SK-N-SH (cell line): Measurements from ENCODE around the gene FUT9. TPM values are rescaled to one million over a fixed set of nuclear protein-coding genes. Genes with fewer than 3 reads are reported as not detected.

ENCODE experiments used
- CTCF ChIA-PET: fragments of 300-600, 350-600 bp; formaldehyde crosslinking; extraction: SDS; loops from one replicate; lab custom pipeline; 2021; lab: Yijun Ruan, JAX
- POLR2A ChIA-PET: fragments of 350-600 bp; sonication (Branson Sonifier 250); formaldehyde crosslinking; extraction: SDS; loops from one replicate; lab custom pipeline; 2020; ENCODE audit warnings: antibody characterized with exemption, inconsistent platforms; lab: Yijun Ruan, JAX
- DNase-seq: peaks from one replicate; pipeline ENCODE4 v3.0.0; 2012
- H2AFZ ChIP-seq: fragments of 200-600 bp; sonication (generic); 2 replicates; pipeline ENCODE4 v1.8.1; 2016; ENCODE audit warnings: antibody characterized with exemption, mild to moderate bottlenecking, low read depth
- H3F3A ChIP-seq: fragments of 200-600 bp; sonication (generic); replicated peaks from 2 replicates; pipeline ENCODE3; 2016; ENCODE audit warnings: antibody characterized with exemption, mild to moderate bottlenecking; ENCODE audit not compliant: insufficient read depth
- H3K27ac ChIP-seq, 2 experiments: fragments of 200-500 bp in 1 of 2; fragments of 200-600 bp in 1 of 2; sonication (Bioruptor generic) in 1 of 2; sonication (generic), shearing (Covaris generic) in 1 of 2; 2 replicates each; pipeline versions ENCODE4 v1.5.1 to v1.6.1; 2014 to 2016; ENCODE audit warnings: low read depth in 2 of 2, inconsistent platforms in 1 of 2, low read length in 1 of 2, mild to moderate bottlenecking in 1 of 2, mixed read lengths in 1 of 2
- H3K27me3 ChIP-seq: fragments of 200-600 bp; sonication (generic), shearing (Covaris generic); 2 replicates; pipeline ENCODE4 v1.6.1; 2016; ENCODE audit warnings: mixed run types; ENCODE audit not compliant: insufficient read depth
- H3K36me3 ChIP-seq, 2 experiments: fragments of 200-500 bp in 1 of 2; fragments of 200-600 bp in 1 of 2; sonication (Bioruptor generic) in 1 of 2; sonication (generic) in 1 of 2; replicated peaks in 1 of 2; 2 replicates each; pipeline versions ENCODE3 to v1.5.1; 2014 to 2016; ENCODE audit warnings: low read length in 1 of 2, mild to moderate bottlenecking in 1 of 2; ENCODE audit not compliant: insufficient read depth in 2 of 2, control insufficient read depth in 1 of 2
- H3K4me1 ChIP-seq, 2 experiments: fragments of 200-500 bp in 1 of 2; fragments of 200-600 bp in 1 of 2; sonication (Bioruptor generic) in 1 of 2; sonication (generic), shearing (Covaris generic) in 1 of 2; 2 replicates each; pipeline versions ENCODE4 v1.5.1 to v1.6.1; 2014 to 2016; ENCODE audit warnings: low read depth in 1 of 2, low read length in 1 of 2, mixed run types in 1 of 2; ENCODE audit not compliant: insufficient read depth in 2 of 2, control insufficient read depth in 1 of 2
- H3K4me2 ChIP-seq: fragments of 200-600 bp; sonication (generic), shearing (Covaris generic); 2 replicates; pipeline ENCODE4 v1.6.1; 2017; ENCODE audit warnings: mixed run types
- H3K4me3 ChIP-seq, 2 experiments: fragments of 200-500 bp in 1 of 2; fragments of 200-600 bp in 1 of 2; sonication (Bioruptor generic) in 1 of 2; sonication (generic), shearing (Covaris generic) in 1 of 2; 2 replicates each; pipeline versions ENCODE4 v1.5.1 to v1.8.1; 2014 to 2016; ENCODE audit warnings: low read depth in 2 of 2, inconsistent platforms in 1 of 2, low read length in 1 of 2, mild to moderate bottlenecking in 1 of 2, mixed read lengths in 1 of 2, moderate library complexity in 1 of 2
- H3K79me2 ChIP-seq: fragments of 200-600 bp; sonication (generic); 2 replicates; pipeline ENCODE4 v1.8.1; 2017; ENCODE audit warnings: mild to moderate bottlenecking; ENCODE audit not compliant: insufficient read depth
- H3K9ac ChIP-seq: fragments of 200-600 bp; sonication (generic); 2 replicates; pipeline ENCODE4 v1.6.1; 2017; ENCODE audit warnings: mixed run types
- H3K9me2 ChIP-seq: fragments of 200-600 bp; sonication (generic); 2 replicates; pipeline ENCODE4 v1.6.1; 2017; ENCODE audit warnings: mixed run types
- H3K9me3 ChIP-seq: fragments of 200-600 bp; sonication (generic); 2 replicates; pipeline ENCODE4 v1.6.1; 2017; ENCODE audit warnings: mixed run types, mild to moderate bottlenecking, moderate library complexity
- H4K20me1 ChIP-seq: fragments of 200-600 bp; sonication (generic); 2 replicates; pipeline ENCODE4 v1.6.1; 2017; ENCODE audit warnings: mild to moderate bottlenecking, mixed run types; ENCODE audit not compliant: insufficient read depth
- ELF1 ChIP-seq: IDR thresholded peaks from 2 replicates; pipeline ENCODE4 v1.4.0; 2012
- EP300 ChIP-seq, 2 experiments: IDR thresholded peaks; 2 replicates each; pipeline versions ENCODE4 v1.4.0 to v1.6.1; 2012; ENCODE audit warnings: borderline replicate concordance in 1 of 2, low read depth in 1 of 2, low read length in 1 of 2
- FOSL2 ChIP-seq: IDR thresholded peaks from 2 replicates; pipeline ENCODE4 v1.4.0; 2012; ENCODE audit warnings: low read depth, mild to moderate bottlenecking, moderate library complexity, borderline replicate concordance
- FOXM1 ChIP-seq: IDR thresholded peaks from 2 replicates; pipeline ENCODE4 v1.4.0; 2012; ENCODE audit warnings: low read depth, mild to moderate bottlenecking
- GABPA ChIP-seq: IDR thresholded peaks from 2 replicates; pipeline ENCODE4 v1.4.0; 2012; ENCODE audit warnings: low read depth, mild to moderate bottlenecking
- GATA2 ChIP-seq: sonication (generic); formaldehyde crosslinking; IDR thresholded peaks from 2 replicates; pipeline ENCODE4 v1.5.0; 2020; ENCODE audit warnings: mild to moderate bottlenecking, missing genetic modification reagents
- JUND ChIP-seq: IDR thresholded peaks from 2 replicates; pipeline ENCODE4 v1.4.0; 2012
- MXI1 ChIP-seq: IDR thresholded peaks from 2 replicates; pipeline ENCODE4 v1.6.1; 2012; ENCODE audit warnings: mild to moderate bottlenecking, low read depth, low read length, improper control_type of control experiment
- NRF1 ChIP-seq: IDR thresholded peaks from 2 replicates; pipeline ENCODE4 v1.6.1; 2012; ENCODE audit warnings: low read depth, mild to moderate bottlenecking, low read length
- RAD21 ChIP-seq: IDR thresholded peaks from 2 replicates; pipeline ENCODE4 v1.6.1; 2012; ENCODE audit warnings: mild to moderate bottlenecking, low read length
- RCOR1 ChIP-seq: fragments of 150-350 bp; IDR thresholded peaks from 2 replicates; pipeline ENCODE4 v1.6.1; 2017; ENCODE audit warnings: antibody characterized with exemption, low read length
- RFX5 ChIP-seq: IDR thresholded peaks from 2 replicates; pipeline ENCODE4 v1.6.1; 2012; ENCODE audit warnings: mild to moderate bottlenecking, improper control_type of control experiment, low read length
- SIN3A ChIP-seq: IDR thresholded peaks from 2 replicates; pipeline ENCODE4 v1.6.1; 2012; ENCODE audit warnings: low read depth, mild to moderate bottlenecking, low read length, moderate library complexity, borderline replicate concordance
- SMC3 ChIP-seq: IDR thresholded peaks from 2 replicates; pipeline ENCODE4 v1.6.1; 2012; ENCODE audit warnings: low read depth, low read length, improper control_type of control experiment
- TAF1 ChIP-seq: IDR thresholded peaks from 2 replicates; pipeline ENCODE4 v1.6.1; 2012; ENCODE audit warnings: low read depth, mild to moderate bottlenecking, low read length, moderate library complexity, borderline replicate concordance
- TCF12 ChIP-seq: IDR thresholded peaks from 2 replicates; pipeline ENCODE4 v1.4.0; 2012
- WGBS: methylation state at CpG from one replicate; pipeline ENCODE4 v1.1.6; 2017; ENCODE audit warnings: low lambda C conversion rate; 5-methylcytosine and 5-hydroxymethylcytosine counted together
- polyA plus RNA-seq, 3 experiments: library from polyadenylated mRNA; depleted of rRNA; stranded (reverse); fragments of >200 nt; gene quantifications; 2 replicates each; pipeline ENCODE4 v1.2.3, GENCODE V29; 2012
- TF ChIP-seq, protein P1 (sequence below): IDR thresholded peaks from 2 replicates; pipeline ENCODE4 v1.4.0; 2012; ENCODE audit warnings: low read depth, borderline replicate concordance
- TF ChIP-seq, protein P2 (sequence below): fragments of 200-600 bp; sonication (generic); IDR thresholded peaks from 2 replicates; pipeline ENCODE4 v1.6.1; 2017; ENCODE audit warnings: antibody characterized with exemption, mild to moderate bottlenecking, moderate library complexity
- TF ChIP-seq, protein P3 (sequence below): IDR thresholded peaks from 2 replicates; pipeline ENCODE4 v1.4.0; 2012; ENCODE audit warnings: low read depth, borderline replicate concordance
- TF ChIP-seq, protein P4 (sequence below): fragments of 150-350 bp; IDR thresholded peaks from 2 replicates; pipeline ENCODE4 v1.6.1; 2016; ENCODE audit warnings: mild to moderate bottlenecking, low read depth, low read length
- TF ChIP-seq, protein P5 (sequence below): IDR thresholded peaks from 2 replicates; pipeline ENCODE4; 2012

Gene FUT9
- polyA plus RNA-seq, 1 of the 3 experiments (the other 2 are of a cell fraction) = under 0.01 TPM

DNA sequence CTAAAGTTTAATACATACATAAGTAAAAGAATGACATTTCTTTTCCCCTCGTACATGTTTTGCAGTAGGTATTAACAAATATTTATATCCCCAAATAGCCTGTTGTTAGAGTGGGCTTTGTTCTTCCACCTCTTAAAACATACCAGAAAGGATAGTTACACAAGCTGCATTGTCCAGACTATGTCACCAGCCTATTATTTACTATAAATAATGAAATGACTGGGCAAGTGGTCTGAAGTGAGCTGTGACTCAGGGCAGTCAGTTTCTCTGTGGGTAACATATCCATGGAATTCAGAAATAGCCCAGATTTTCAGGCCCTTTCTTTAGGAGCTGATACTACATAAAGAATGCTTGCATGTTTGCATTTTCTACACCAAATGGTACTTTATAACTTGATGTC, 60.1 kb downstream of the FUT9 start:
- H3F3A ChIP-seq = no peaks in the 10 kb centered on the region
- CTCF ChIA-PET = no interaction called here
- no peaks in the 10 kb centered on the region for H3K27me3 ChIP-seq
- no peak overlapping the region for H2AFZ ChIP-seq
- TF ChIP-seq EP300 (IDR thresholded peaks at IDR 0.05; ENCODE audit: borderline replicate concordance in 1 of 2, low read depth in 1 of 2, low read length in 1 of 2) (no peak), NRF1 (no peak), ELF1 (no peak), TCF12 (no peak), GABPA (no peak), RCOR1 (no peak), RFX5 (no peak)
- TF ChIP-seq, protein P1, sequence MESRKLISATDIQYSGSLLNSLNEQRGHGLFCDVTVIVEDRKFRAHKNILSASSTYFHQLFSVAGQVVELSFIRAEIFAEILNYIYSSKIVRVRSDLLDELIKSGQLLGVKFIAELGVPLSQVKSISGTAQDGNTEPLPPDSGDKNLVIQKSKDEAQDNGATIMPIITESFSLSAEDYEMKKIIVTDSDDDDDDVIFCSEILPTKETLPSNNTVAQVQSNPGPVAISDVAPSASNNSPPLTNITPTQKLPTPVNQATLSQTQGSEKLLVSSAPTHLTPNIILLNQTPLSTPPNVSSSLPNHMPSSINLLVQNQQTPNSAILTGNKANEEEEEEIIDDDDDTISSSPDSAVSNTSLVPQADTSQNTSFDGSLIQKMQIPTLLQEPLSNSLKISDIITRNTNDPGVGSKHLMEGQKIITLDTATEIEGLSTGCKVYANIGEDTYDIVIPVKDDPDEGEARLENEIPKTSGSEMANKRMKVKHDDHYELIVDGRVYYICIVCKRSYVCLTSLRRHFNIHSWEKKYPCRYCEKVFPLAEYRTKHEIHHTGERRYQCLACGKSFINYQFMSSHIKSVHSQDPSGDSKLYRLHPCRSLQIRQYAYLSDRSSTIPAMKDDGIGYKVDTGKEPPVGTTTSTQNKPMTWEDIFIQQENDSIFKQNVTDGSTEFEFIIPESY = no peak
- no peaks in the 10 kb centered on the region for H3K4me1 ChIP-seq
- no peaks in the 10 kb centered on the region for H4K20me1 ChIP-seq
- H3K27ac ChIP-seq = no peak overlapping the region
- H3K79me2 ChIP-seq = no peaks in the 10 kb centered on the region
- no peak overlapping the region for H3K4me3 ChIP-seq
- H3K36me3 ChIP-seq = no peaks in the 10 kb centered on the region
- H3K9me2 ChIP-seq = no peaks in the 10 kb centered on the region
- POLR2A ChIA-PET = no interaction called here
- no peak for DNase-seq
- H3K9me3 ChIP-seq = no peaks in the 10 kb centered on the region
- H3K4me2 ChIP-seq = no peak overlapping the region
- H3K9ac ChIP-seq = no peak overlapping the region
- 16% methylated on average over 1 of the region's 1 CpG for WGBS

DNA sequence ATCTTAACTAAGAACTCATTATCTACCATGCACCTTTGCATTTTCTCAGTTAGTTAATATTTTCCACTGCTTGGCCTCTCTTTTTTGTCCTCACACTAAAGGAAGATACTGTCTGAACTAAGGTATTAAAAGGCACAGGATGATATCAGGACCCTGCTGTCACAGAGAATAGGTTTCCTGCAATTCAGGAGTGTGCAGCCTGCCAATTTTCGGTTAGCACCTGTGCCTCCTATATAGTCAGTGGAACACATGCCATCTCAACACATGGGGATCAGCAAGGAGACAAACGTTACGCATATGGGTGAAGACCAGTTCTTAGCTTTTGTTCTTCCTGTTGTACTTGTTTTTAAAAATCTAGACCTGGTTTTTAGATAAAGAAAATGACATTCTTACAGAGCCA, 71.0 kb downstream of the FUT9 start:
- Histone ChIP-seq H3K36me3 (no peaks in the 10 kb centered on the region), H3K9me3 (no peaks in the 10 kb centered on the region), H2AFZ (no peak overlapping the region), H3K79me2 (no peaks in the 10 kb centered on the region), H3K4me1 (no peaks in the 10 kb centered on the region), H3K4me3 (no peak overlapping the region), H3K27ac (no peak overlapping the region), H3K4me2 (no peak overlapping the region), H3F3A (no peaks in the 10 kb centered on the region), H4K20me1 (no peaks in the 10 kb centered on the region), H3K9me2 (no peaks in the 10 kb centered on the region), H3K27me3 (no peaks in the 10 kb centered on the region), H3K9ac (no peak overlapping the region)
- no peak for DNase-seq
- ChIA-PET CTCF (interaction anchor here (0.7 kb wide), 1 partner anchor 55 kb away, joined by 3 read pairs; no protein-coding TSS in a partner anchor), POLR2A (no interaction called here)
- 47% methylated on average over 3 of the region's 3 CpGs for WGBS
- TF ChIP-seq MXI1 = no peak
- TF ChIP-seq, protein P2, sequence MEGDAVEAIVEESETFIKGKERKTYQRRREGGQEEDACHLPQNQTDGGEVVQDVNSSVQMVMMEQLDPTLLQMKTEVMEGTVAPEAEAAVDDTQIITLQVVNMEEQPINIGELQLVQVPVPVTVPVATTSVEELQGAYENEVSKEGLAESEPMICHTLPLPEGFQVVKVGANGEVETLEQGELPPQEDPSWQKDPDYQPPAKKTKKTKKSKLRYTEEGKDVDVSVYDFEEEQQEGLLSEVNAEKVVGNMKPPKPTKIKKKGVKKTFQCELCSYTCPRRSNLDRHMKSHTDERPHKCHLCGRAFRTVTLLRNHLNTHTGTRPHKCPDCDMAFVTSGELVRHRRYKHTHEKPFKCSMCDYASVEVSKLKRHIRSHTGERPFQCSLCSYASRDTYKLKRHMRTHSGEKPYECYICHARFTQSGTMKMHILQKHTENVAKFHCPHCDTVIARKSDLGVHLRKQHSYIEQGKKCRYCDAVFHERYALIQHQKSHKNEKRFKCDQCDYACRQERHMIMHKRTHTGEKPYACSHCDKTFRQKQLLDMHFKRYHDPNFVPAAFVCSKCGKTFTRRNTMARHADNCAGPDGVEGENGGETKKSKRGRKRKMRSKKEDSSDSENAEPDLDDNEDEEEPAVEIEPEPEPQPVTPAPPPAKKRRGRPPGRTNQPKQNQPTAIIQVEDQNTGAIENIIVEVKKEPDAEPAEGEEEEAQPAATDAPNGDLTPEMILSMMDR = no peak
- no peak for TF ChIP-seq SMC3
- no peak for TF ChIP-seq EP300 (IDR thresholded peaks at IDR 0.05; ENCODE audit: borderline replicate concordance in 1 of 2, low read depth in 1 of 2, low read length in 1 of 2)
- TF ChIP-seq, protein P3, sequence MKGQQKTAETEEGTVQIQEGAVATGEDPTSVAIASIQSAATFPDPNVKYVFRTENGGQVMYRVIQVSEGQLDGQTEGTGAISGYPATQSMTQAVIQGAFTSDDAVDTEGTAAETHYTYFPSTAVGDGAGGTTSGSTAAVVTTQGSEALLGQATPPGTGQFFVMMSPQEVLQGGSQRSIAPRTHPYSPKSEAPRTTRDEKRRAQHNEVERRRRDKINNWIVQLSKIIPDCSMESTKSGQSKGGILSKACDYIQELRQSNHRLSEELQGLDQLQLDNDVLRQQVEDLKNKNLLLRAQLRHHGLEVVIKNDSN = no peak
- TF ChIP-seq TCF12 = no peak
- TF ChIP-seq JUND = no peak
- no peak for TF ChIP-seq FOXM1
- TF ChIP-seq, protein P4, sequence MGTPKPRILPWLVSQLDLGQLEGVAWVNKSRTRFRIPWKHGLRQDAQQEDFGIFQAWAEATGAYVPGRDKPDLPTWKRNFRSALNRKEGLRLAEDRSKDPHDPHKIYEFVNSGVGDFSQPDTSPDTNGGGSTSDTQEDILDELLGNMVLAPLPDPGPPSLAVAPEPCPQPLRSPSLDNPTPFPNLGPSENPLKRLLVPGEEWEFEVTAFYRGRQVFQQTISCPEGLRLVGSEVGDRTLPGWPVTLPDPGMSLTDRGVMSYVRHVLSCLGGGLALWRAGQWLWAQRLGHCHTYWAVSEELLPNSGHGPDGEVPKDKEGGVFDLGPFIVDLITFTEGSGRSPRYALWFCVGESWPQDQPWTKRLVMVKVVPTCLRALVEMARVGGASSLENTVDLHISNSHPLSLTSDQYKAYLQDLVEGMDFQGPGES = no peak
- TF ChIP-seq, protein P5, sequence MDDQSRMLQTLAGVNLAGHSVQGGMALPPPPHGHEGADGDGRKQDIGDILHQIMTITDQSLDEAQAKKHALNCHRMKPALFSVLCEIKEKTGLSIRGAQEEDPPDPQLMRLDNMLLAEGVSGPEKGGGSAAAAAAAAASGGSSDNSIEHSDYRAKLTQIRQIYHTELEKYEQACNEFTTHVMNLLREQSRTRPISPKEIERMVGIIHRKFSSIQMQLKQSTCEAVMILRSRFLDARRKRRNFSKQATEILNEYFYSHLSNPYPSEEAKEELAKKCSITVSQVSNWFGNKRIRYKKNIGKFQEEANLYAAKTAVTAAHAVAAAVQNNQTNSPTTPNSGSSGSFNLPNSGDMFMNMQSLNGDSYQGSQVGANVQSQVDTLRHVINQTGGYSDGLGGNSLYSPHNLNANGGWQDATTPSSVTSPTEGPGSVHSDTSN = no peak
- TF ChIP-seq FOSL2 = no peak
- TF ChIP-seq SIN3A = no peak
- TF ChIP-seq GATA2 = no peak
- no peak for TF ChIP-seq ELF1
- TF ChIP-seq RAD21 = no peak
- no peak for TF ChIP-seq TAF1
